Mucosa of descending colon (tissue), 3 donors: ENCODE data around the gene TSPEAR. TPM values are rescaled to one million over a fixed set of nuclear protein-coding genes. Genes with fewer than 3 reads are reported as not detected.

Experiments
- ATAC-seq: fragments of 200-7000 bp; cut with Tn5 transposase; one replicate; pipeline ENCODE4 v1.9.1; 2020; ENCODE audit warnings: mild to moderate bottlenecking, moderate library complexity
- DNase-seq, 3 donors: peaks; one replicate each; pipeline ENCODE4 v3.0.0-alpha.2; 2020
- H3K36me3 ChIP-seq: fragments of 200-600 bp; one replicate; pipeline ENCODE4 v1.8.0; 2021; ENCODE audit warnings: low read depth, mild to moderate bottlenecking
- H3K4me1 ChIP-seq: fragments of 200-600 bp; one replicate; pipeline ENCODE4 v1.8.0; 2021; ENCODE audit warnings: low read depth, mild to moderate bottlenecking
- H3K4me3 ChIP-seq: fragments of 200-600 bp; one replicate; pipeline ENCODE4 v1.8.0; 2021; ENCODE audit warnings: mild to moderate bottlenecking
- H3K9me3 ChIP-seq: fragments of 200-600 bp; one replicate; pipeline ENCODE4 v1.8.0; 2021; ENCODE audit warnings: mild to moderate bottlenecking
- CTCF ChIP-seq: fragments of 200-600 bp; IDR thresholded peaks from one replicate; pipeline ENCODE4 v1.8.0; 2022; ENCODE audit warnings: antibody characterized with exemption, mild to moderate bottlenecking
- intact Hi-C, 2 donors: fragments of 100-400 bp; cut with DNase I in 1 of 2; cut with micrococcal nuclease in 1 of 2; formaldehyde crosslinking; loops; one replicate each; pipeline versions ENCODE4 v1.11.0 to v1.11.1; 2022; cut with DNase I, micrococcal nuclease
- total RNA-seq, 3 donors: library from RNA; stranded (reverse); fragmentation: NEBNext Ultra II Directional in 2 of 3; extraction: Animal tissue kit (Norgen Biotek cat#: 25700) in 2 of 3; gene quantifications; one replicate each; pipeline versions ENCODE4 v1.2.1 to v1.2.4, GENCODE V29; 2021 to 2023
- donor health status: DM: no; HTN: no; CAD: no; lungs with moderate emphysema.
- donor health status: DM: no; HTN: no; CAD: no.
- donor health status: DM: no; HTN: yes; CAD: no.

TSPEAR gene
- total RNA-seq, 3 donors from 2014 or later: 0.28 TPM; not detected in 2

GRCh38 chr21:44681152-44681551 is 30.2 kb downstream of the TSPEAR start:
- Histone ChIP-seq H3K36me3 (no peaks in the 10 kb centered on the region), H3K4me1 (no peaks in the 10 kb centered on the region), H3K4me3 (no peak overlapping the region), H3K9me3 (no peaks in the 10 kb centered on the region)
- ATAC-seq (no peak), DNase-seq (no peak)
- no peak for TF ChIP-seq CTCF
- intact Hi-C loops: no loop called here

DNA sequence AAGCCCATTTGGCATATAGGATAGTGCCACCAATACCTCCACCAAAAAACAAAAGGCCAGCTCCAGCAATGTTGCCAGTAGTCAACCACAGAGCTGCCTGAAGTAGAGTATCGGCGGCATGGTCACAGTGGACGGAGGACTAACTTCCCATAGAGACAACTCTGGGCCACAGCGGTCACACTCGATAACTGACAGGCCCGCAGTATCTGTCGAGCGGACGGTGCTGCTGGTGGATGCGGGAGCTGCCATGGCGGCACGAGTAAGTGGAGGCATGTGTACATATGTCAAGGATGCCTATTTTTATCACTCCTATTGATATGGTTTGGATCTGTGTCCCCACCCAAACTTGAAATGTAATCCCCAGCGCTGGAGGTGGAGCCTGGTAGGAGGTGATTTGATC is 33.5 kb downstream of the TSPEAR start:
- no peak for ATAC-seq
- intact Hi-C loops: no loop called here
- no peak overlapping the region for H3K4me3 ChIP-seq
- no peaks in the 10 kb centered on the region for H3K36me3 ChIP-seq
- no peak for DNase-seq
- no peaks in the 10 kb centered on the region for H3K9me3 ChIP-seq
- H3K4me1 ChIP-seq: no peaks in the 10 kb centered on the region
- no peak for TF ChIP-seq CTCF

DNA sequence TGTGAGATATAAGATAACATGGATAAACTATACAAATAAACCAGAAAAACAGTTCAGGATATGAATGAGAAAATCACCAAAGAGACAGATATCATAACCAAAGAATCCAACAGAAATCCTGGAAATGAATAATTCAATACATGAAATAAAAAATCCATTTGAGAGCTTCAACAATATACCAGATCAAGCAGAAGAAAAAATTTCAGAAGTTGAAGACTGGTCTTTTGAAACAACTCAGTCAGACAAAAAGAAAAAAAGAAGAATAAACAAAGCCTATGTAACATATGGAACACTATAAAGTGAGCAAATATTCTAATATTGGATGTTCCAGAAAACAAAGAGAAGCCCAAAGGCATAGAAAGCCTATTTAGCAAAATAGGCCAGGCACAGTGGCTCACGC is 39.5 kb downstream of the TSPEAR start:
- Histone ChIP-seq H3K4me3 (no peak overlapping the region), H3K9me3 (peaks cover 7% of the 10 kb centered on the region), H3K4me1 (no peaks in the 10 kb centered on the region), H3K36me3 (no peaks in the 10 kb centered on the region)
- no peak for DNase-seq
- no peak for TF ChIP-seq CTCF
- intact Hi-C loops: no loop called here
- no peak for ATAC-seq

DNA sequence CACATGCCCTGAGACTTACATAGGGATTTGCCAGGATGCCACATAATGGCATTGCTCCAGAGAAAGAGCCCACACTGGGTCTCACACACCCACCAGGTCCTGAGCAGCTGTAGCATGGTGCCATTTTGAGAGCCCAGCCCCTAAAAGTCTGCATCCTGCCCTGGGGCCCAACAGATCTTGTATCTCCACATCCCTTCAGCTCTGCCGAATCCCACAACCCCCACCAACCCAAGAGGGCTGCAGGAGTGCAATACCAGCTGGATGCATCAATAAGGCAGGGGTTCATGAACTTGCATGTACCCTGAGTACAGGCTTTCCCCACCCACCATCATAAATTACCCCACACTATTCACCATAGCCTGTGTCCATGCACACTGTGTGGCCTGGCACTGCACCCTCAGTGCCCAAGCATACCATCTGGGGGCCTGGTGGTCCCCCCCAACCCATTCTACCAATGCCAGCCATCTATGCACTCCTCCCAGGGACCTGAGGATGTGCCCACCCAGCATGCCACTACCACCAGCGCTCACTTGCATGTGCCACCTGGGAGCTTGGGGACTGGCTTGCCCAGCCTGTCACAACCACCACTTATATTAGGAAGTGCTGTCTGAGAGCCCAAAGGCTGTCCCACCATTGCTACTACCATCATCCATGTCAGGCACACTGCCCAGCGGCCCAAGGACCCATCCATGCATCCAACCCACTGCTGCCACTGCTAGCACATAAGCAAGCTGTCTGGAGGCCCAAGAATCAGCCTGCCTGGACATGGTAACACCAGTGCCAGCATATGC is 40.5 kb downstream of the TSPEAR start:
- H3K36me3 ChIP-seq: no peaks in the 10 kb centered on the region
- no peak for DNase-seq

GRCh38 chr21:44667612-44668011 is 43.8 kb downstream of the TSPEAR start:
- H3K4me3 ChIP-seq: no peak overlapping the region
- no peaks in the 10 kb centered on the region for H3K36me3 ChIP-seq
- no peaks in the 10 kb centered on the region for H3K4me1 ChIP-seq
- intact Hi-C loops: no loop called here
- DNase-seq (no peak), ATAC-seq (no peak)
- peaks cover 7% of the 10 kb centered on the region for H3K9me3 ChIP-seq
- no peak for TF ChIP-seq CTCF

More for the DNA sequence above, 40.5 kb downstream of the TSPEAR start:
- ATAC-seq: no peak
- peaks cover 7% of the 10 kb centered on the region for H3K9me3 ChIP-seq
- intact Hi-C loops: no loop called here
- no peak overlapping the region for H3K4me3 ChIP-seq
- no peaks in the 10 kb centered on the region for H3K4me1 ChIP-seq
- no peak for TF ChIP-seq CTCF
